ENCODE data around the gene KIF11. TPM values are rescaled to one million over a fixed set of nuclear protein-coding genes. Genes with fewer than 3 reads are reported as not detected.
A peak's percentile ranks its signal among the peaks of the same experiment; 100 is the strongest.

KIF11 gene
- total and polyA plus RNA-seq, 9 of the 15 experiments (the other 6 are each of a cell fraction or from before 2014, with no cell fraction given): 11.3 to 54.4 (median 29.2) TPM

DNA sequence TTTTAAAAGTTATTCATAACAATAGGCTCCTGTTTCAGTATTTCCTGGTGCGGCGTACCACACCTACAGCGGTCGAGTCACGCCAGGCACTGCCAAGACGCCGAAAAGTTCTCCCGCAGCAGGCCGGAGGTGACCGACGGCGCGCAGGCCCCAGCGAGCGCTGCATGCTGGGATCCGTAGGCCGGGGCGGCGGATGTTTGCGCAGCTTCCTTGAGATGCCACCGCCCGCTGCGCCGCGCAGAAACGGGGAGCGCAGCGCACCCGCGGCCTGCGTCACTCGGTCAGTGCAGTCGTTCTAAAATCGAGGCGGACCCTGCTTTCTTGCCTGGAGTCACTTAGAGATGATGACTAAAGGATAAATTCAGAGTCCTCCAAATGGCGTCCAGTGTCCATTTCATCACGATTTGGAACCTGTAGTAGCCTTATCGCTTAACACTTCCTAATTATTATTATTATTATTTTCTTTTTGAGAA, 1.3 kb upstream of the KIF11 start (continued):
- TF ChIP-seq, protein P1, sequence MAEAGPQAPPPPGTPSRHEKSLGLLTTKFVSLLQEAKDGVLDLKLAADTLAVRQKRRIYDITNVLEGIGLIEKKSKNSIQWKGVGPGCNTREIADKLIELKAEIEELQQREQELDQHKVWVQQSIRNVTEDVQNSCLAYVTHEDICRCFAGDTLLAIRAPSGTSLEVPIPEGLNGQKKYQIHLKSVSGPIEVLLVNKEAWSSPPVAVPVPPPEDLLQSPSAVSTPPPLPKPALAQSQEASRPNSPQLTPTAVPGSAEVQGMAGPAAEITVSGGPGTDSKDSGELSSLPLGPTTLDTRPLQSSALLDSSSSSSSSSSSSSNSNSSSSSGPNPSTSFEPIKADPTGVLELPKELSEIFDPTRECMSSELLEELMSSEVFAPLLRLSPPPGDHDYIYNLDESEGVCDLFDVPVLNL (CRISPR knock-in tag; IDR thresholded peaks at IDR 0.05; ENCODE audit: low read depth): no peak
- TF ChIP-seq, protein P2, sequence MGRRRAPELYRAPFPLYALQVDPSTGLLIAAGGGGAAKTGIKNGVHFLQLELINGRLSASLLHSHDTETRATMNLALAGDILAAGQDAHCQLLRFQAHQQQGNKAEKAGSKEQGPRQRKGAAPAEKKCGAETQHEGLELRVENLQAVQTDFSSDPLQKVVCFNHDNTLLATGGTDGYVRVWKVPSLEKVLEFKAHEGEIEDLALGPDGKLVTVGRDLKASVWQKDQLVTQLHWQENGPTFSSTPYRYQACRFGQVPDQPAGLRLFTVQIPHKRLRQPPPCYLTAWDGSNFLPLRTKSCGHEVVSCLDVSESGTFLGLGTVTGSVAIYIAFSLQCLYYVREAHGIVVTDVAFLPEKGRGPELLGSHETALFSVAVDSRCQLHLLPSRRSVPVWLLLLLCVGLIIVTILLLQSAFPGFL (CRISPR knock-in tag; IDR thresholded peaks at IDR 0.05): no peak
- TF ChIP-seq ZNF165 (CRISPR knock-in tag; IDR thresholded peaks at IDR 0.05; ENCODE audit: borderline replicate concordance) (no peak), SLC30A9 (CRISPR knock-in tag; IDR thresholded peaks at IDR 0.05) (no peak), POLR2AphosphoS2 (IDR thresholded peaks at IDR 0.05; ENCODE audit: low read length) (no peak), ZNF212 (CRISPR knock-in tag; IDR thresholded peaks at IDR 0.05) (no peak), XRCC4 (IDR thresholded peaks at IDR 0.05; ENCODE audit: extremely low read depth, insufficient read depth, insufficient read length) (no peak), POLR2H (tag; IDR thresholded peaks at IDR 0.05; ENCODE audit: low read depth) (peak; percentile 64), HNRNPK (IDR thresholded peaks at IDR 0.05; ENCODE audit: low read depth, low read length, poor library complexity, severe bottlenecking) (no peak), CREB1 (IDR thresholded peaks at IDR 0.05) (peak; percentile 76), CREB1 (CRISPR knock-in tag; IDR thresholded peaks at IDR 0.05) (peak; percentile 61; the same call in 1 of the 2 replicates), RBFOX2 (IDR thresholded peaks at IDR 0.05; ENCODE audit: low read depth, low read length) (peak; percentile 95), PURB (CRISPR knock-in tag; IDR thresholded peaks at IDR 0.05; ENCODE audit: low read depth) (no peak), PHB2 (IDR thresholded peaks at IDR 0.05; ENCODE audit: low read depth) (no peak), ATF1 (CRISPR knock-in tag; IDR thresholded peaks at IDR 0.05) (no peak; the same call in 1 of the 2 replicates), ATF1 (tag; IDR thresholded peaks at IDR 0.05) (peak; percentile 85)
- TF ChIP-seq, protein P3, sequence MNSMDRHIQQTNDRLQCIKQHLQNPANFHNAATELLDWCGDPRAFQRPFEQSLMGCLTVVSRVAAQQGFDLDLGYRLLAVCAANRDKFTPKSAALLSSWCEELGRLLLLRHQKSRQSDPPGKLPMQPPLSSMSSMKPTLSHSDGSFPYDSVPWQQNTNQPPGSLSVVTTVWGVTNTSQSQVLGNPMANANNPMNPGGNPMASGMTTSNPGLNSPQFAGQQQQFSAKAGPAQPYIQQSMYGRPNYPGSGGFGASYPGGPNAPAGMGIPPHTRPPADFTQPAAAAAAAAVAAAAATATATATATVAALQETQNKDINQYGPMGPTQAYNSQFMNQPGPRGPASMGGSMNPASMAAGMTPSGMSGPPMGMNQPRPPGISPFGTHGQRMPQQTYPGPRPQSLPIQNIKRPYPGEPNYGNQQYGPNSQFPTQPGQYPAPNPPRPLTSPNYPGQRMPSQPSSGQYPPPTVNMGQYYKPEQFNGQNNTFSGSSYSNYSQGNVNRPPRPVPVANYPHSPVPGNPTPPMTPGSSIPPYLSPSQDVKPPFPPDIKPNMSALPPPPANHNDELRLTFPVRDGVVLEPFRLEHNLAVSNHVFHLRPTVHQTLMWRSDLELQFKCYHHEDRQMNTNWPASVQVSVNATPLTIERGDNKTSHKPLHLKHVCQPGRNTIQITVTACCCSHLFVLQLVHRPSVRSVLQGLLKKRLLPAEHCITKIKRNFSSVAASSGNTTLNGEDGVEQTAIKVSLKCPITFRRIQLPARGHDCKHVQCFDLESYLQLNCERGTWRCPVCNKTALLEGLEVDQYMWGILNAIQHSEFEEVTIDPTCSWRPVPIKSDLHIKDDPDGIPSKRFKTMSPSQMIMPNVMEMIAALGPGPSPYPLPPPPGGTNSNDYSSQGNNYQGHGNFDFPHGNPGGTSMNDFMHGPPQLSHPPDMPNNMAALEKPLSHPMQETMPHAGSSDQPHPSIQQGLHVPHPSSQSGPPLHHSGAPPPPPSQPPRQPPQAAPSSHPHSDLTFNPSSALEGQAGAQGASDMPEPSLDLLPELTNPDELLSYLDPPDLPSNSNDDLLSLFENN (IDR thresholded peaks at IDR 0.05; ENCODE audit: low read depth in 2 of 2, low read length in 2 of 2): 0 out of 4 replicates have a peak, but pooled peaks of 1 of the 2 experiments have one; percentile 16
- TF ChIP-seq, protein P4, sequence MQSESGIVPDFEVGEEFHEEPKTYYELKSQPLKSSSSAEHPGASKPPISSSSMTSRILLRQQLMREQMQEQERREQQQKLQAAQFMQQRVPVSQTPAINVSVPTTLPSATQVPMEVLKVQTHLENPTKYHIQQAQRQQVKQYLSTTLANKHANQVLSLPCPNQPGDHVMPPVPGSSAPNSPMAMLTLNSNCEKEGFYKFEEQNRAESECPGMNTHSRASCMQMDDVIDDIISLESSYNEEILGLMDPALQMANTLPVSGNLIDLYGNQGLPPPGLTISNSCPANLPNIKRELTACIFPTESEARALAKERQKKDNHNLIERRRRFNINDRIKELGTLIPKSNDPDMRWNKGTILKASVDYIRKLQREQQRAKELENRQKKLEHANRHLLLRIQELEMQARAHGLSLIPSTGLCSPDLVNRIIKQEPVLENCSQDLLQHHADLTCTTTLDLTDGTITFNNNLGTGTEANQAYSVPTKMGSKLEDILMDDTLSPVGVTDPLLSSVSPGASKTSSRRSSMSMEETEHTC (IDR thresholded peaks at IDR 0.05): no peak
- TF ChIP-seq, protein P5, sequence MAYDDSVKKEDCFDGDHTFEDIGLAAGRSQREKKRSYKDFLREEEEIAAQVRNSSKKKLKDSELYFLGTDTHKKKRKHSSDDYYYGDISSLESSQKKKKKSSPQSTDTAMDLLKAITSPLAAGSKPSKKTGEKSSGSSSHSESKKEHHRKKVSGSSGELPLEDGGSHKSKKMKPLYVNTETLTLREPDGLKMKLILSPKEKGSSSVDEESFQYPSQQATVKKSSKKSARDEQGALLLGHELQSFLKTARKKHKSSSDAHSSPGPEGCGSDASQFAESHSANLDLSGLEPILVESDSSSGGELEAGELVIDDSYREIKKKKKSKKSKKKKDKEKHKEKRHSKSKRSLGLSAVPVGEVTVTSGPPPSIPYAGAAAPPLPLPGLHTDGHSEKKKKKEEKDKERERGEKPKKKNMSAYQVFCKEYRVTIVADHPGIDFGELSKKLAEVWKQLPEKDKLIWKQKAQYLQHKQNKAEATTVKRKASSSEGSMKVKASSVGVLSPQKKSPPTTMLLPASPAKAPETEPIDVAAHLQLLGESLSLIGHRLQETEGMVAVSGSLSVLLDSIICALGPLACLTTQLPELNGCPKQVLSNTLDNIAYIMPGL (CRISPR knock-in tag; IDR thresholded peaks at IDR 0.05): no peak

Data from K562 (cell line).